HL-60/S4 treated with phorbol 12-myristate 13-acetate at 8.2 ng/mL for 4 days and 3 days (cell line): ENCODE data around the gene SDC3.

Experiments used
- in situ Hi-C: fragments of 300-500 bp; cut with MboI; formaldehyde crosslinking; loops from 2 replicates; pipeline ENCODE4 v1.15.0; 2022; ENCODE audit warnings: low sequenced_read_pairs

Gene SDC3

GRCh38 chr1:30855686-30856259 is 52.8 kb downstream of the SDC3 start:
- in situ Hi-C loops: no loop called here

- in situ Hi-C loops: no loop called here
Measured at GRCh38 chr1:30853350-30853749, 55.2 kb downstream of the SDC3 start.

DNA sequence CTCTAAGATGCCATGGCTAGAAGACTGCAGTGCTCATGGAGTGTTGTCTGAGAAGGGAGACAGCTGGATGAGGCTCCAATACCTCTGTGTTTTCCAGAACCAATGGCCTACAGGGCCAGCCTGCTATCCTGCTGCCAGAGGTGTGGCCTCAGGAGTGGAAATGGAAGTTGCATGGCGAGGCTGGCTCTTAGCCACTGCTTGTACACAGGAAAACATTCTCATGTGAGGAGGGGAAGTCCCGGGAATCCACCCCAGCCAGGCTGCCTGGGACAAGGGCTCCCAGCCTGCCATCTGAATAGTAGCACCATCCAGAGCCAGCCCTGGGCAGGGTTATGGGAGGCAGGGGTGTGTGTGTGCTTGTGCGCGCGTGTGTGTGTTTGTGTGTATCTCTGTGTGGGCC is 56.5 kb downstream of the SDC3 start:
- in situ Hi-C loops: no loop called here

DNA sequence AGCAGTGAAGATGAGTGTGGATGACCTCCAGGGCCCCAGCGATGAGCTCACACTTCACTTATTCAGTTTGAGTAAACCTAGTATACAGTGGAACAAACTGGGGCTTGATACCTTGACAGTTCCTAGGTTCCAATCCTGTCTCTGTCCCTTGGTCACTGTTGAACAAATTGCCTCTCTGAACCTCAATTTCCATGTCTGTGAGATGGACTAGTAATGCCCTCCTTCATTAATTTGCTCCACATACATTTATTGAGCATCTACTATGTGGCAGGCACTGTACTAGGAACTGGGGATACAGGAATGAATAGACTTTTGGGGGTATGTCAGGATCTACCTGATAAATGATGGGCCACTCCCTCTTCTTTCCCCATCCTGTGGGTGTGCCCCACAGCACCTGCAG is 57.3 kb downstream of the SDC3 start:
- in situ Hi-C loops: no loop called here

DNA sequence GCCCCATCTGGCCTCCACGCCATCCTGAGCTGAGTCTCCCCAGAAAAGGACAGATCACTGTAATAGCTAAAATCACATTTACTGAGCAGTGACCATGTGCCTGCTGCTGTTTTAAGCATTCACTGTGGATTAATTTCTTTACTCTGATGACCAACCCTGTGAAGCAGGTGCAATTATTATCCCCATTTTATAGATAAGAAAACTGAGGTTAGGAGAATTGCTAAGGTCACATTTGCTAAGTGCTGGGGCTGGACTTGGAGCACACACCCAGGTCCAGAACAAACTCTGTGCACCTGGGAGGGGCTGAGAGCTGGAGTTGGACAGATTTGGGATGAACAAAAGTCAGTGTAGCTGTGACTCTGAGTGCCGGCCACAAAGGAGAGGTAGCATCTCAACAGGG is 58.0 kb downstream of the SDC3 start:
- in situ Hi-C loops: no loop called here

- in situ Hi-C loops: no loop called here
Measured at GRCh38 chr1:30848130-30848529, 60.4 kb downstream of the SDC3 start.

DNA sequence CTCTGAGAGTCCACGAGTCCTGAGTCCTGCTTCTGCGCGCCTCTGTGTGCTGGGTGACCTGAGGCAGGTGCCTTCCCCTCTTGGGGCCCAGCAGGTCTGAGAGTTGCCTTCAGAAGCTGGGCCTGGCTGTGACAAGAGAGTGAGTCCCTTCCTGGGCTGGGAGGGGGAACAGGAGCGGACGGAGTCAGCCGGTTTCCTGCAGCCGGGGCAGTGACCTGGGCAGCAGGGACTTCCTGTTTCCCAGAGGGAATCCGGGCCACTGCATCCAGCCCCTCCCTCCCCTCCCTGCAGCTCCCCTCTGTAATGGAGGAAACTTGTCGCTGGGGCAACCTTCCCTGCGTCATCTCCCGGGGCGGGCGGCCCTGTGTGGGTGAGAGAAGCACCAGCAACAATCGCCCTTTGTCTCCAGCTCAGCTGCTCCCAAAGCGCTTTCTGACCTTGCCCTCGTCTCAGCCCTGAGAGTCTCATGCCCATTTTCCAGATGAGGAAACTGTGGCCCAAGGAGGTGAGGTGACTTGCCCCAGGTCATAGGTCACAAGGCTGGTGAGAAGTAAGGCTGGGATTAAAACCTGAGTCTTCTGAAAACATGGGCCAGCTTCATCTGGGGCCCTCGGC is 61.1 kb downstream of the SDC3 start:
- in situ Hi-C loops: no loop called here

DNA sequence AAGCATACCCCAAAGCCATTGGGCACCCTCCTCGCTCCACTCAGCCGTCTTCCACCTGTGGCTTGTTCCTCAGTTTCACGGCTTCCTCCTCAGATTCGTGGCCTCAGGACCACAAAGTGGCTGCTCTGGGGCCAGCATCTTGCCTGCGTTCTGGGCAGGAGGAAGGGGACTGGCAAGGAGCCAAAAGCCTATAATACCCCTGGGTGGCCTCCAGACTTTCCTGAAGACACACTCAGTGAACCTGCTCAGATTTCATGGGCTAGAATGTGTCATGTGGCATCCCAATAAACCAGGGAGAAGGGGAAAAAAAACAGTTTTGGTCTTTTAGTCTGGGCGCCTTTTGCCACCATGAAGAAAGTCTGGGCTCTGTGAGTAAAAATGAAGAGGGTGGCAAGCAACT is 62.0 kb downstream of the SDC3 start:
- in situ Hi-C loops: no loop called here

DNA sequence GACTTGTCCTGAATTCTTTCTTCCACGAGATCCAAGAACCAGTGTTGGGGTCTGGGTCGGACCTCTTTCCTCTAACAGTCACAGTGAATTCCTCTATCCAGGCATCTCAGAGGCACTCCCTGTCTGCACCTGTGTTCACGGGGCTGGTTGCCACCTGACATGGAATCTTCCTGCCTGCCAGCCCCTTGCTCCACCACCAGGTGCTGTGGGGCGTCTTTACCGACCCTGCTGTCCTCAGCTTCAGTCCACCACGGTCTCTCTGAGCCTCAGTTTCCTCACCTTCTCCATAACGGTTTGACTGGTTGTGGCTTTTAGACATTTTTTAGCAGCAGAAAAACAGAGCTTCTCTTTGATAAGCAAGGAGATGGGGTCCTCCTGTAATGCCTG is 62.7 kb downstream of the SDC3 start:
- in situ Hi-C loops: no loop called here

- in situ Hi-C loops: no loop called here
Measured at GRCh38 chr1:30845237-30845903, 63.2 kb downstream of the SDC3 start.

DNA sequence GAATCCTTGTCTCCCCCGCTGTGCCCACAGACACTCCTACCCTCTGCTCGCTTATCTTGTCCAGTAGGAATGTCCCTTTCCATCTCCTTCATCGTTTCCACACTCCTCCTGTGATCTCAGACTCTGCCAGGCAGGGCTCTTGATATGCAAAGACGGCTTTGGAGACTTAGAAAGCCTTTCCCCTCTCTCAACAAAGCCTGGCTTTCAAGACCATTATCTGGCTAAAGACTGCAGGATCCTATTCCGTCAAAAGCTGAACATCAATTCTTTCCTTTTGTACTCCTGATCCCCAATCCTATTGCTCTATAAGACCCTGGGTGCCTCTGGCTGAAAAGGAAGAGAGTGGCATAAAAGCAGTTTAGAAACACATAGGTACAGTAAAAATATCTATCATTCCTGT is 63.9 kb downstream of the SDC3 start:
- in situ Hi-C loops: no loop called here

DNA sequence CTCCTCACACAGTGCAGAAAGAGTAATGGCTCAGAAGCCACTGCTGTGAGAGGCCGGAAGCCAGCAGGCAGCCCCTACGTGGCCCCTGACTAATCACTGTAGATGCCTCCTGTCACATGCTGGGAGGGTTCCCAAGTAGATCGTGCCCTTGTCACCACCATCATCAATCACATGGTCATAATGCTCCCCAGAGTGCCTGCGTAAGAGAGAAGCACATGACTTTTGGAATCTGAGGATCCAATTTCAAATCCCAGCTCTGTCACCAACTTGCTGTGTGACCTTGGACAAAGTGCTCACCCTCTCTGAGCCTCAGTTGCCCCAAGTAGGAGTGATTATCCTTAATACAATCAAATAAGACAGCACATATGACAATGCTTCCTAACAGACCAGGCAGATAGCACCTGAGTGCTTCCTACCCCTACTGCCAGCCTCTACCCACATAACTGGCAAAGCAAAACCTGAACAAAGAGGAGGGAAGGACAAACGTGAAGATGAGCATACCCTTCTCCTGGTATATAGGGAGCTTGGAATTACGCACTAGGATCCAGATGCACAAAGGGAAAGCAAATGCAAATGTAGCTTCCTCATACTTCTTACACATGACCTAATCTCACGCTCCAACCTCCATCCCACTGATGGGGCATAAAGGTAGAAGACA is 65.7 kb downstream of the SDC3 start:
- in situ Hi-C loops: no loop called here

DNA sequence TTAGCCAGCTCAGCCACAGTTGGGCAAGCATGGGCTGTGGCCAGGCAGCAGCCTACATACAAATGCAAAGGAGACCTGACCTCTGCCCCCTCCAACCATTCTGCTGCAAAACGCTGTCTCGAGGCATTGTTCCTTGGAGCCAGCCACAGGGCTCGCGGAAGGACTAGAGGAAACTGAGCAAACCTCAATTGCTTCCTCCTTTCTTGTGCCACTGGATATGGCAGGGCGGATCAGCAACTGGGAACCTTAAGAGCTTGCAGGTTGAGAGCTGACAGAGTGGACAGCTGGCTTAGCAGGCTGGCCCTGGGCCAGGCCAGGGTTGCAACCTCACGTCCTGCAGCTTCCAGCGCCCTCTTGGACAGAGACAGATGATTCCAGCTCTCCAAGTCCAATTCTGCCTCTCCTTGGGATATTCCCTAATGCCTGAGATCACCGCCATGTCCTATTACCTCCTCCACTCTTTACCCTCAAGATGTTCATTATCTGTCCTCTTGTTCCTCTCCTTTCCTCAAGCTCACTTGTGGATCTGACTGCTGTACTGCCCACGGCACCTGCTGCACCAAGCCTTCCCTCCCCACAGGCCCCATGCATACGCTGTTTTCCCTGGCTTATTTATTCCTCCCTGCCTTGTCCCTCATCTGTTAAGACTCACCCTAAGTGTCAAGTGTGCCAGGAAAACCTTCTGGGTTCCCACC is 67.5 kb downstream of the SDC3 start:
- in situ Hi-C loops: no loop called here

DNA sequence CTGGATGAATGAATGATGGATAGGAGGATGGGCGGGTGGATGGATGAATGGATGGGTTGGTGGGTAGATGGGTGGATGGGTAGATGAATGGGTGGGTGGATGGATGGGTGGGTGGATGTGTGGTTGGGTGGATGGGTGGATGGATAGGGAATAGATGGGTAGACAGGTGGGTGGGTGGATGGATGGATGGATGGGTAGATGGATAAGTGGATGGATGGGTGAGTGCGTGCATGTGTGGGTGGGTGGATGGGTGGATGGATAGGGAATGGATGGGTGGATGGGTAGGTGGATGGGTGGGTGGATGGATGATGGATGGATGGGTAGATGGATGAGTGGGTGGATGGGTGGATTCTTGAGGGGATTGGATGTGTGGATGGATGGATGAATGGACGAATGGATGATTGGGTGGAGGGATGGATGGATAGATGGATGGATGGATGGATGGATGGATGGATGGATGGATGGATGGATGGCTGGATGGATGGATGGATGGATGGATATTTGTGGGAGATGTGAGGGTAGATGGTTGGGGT is 68.7 kb downstream of the SDC3 start:
- in situ Hi-C loops: no loop called here

- in situ Hi-C loops: no loop called here
Measured at GRCh38 chr1:30838996-30839395, 69.6 kb downstream of the SDC3 start.

DNA sequence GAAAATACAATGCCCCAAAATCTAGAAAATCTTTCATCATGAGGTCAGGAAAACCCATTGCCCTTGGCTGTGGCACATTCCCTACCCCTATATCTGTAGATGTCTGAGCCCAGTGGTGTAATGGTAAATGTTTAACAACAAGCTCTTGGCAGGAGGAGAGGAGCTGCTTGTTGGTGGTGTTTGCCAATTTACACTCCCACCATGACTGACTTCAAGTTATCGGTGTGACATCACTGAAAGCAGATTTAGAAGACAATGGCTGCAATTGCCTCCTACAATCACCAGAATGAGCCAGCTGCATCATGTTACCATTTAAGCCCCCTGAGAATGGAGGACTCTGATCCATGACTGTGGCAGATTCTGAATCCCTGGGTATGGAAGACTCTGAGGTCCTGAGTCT is 70.9 kb downstream of the SDC3 start:
- in situ Hi-C loops: no loop called here

DNA sequence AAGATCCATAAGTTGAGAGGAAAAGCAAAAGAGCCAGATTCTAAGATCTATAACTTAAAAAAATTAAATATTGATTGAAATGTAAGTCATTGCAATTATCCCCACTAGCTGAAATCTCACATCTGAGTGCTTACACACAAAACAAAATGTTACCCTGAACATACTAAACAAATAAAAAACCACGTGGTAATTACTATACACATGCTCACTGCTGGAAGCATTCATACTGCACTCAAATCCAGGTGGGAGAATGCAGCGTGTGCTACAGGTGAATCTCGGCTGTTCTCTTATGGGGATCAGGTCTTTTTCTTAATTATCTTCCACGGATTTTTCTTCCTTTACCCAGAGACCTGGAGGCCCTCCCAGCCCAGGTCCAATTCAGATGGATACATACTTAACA is 74.3 kb downstream of the SDC3 start:
- in situ Hi-C loops: no loop called here

DNA sequence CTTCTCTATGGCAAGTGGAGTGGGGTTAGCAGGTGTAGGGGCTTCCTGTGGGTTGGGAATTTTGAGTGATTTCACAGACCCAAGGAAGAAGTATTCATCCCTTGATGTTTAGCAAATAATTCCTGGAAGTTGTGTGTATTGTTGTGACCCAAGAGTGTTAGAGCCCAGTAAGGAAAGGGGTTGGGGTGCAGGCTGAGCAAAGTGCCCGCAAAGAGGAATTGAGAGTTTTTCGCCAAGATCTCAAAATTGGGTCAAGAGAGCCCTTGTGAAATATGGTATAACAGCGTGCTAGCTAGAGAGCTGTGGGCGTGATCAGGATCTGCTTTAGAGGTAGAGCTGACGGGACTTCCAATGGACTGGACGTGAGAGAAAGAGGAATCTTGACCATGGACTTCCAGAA is 78.0 kb downstream of the SDC3 start:
- in situ Hi-C loops: no loop called here

DNA sequence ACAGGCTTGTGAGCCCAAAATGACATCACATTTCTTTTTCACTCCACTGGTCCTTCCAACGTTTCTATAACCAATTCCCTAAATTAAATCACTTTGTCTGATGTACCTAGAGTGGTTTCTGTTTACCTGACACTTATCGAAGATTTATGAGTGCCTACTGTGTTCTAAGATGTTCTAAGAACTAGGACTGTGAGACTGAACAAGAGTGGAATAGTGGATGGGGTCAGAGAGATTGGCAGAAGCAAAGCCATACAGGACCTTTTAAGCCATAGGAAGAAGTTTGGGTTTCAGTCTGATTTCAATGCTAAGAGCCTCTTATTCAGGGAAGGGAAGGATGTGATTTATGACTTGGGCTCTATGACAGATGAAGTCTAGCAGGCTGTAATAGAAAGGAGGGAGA is 78.7 kb downstream of the SDC3 start:
- in situ Hi-C loops: no loop called here

DNA sequence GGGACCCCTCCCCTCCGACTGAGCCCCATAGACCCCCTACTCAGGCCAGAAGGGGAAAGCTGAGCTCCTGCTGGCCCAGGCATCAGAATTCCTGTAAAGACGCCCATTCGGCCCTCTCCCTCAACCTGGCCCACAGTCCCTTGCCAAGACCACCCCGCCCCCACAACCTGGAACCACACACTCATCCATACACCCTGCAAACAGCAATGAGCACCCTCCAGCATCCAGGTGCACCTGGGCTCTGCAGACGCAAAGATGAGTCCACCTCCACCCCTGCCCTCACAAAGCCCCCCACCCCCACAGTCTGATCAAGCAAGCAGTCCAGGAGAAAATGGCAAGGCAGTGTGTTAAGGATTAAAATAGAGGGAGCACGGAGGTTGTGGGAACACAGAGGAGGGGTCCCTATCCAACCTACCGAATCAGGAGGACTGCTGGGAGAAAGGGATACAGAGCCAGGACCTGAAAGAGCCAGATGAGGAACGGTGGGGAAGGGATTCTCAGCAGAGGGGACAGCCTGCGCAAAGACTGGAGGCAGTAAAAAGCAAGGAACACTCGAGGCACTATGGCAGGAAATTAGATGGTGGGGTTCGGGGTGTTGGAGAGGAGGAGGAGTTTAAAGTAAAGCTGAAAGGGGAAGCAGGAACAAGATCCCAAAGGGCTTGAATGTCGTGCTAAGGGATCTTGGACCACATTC is 83.7 kb downstream of the SDC3 start:
- in situ Hi-C loops: no loop called here
